GM12878 (cell line): ENCODE measurements around the gene RNASE7. TPM values are rescaled to one million over a fixed set of nuclear protein-coding genes. Genes with fewer than 3 reads are reported as not detected.

Experiments
- ATAC-seq: fragments of 200-7000 bp; cut with Tn5 transposase; 3 replicates; pipeline ENCODE4 v1.9.1; 2020; ENCODE audit warnings: mild to moderate bottlenecking, moderate library complexity
- BruUV-seq: library from RNA; stranded (reverse); fragments of 400-500 nt; replicated peaks from 2 replicates; lab custom pipeline; 2021; lab: Mats Ljungman, UMichigan
- CTCF ChIA-PET: fragments of 300-600 bp; sonication (Branson Sonifier 250); formaldehyde crosslinking; extraction: SDS; loops from one replicate; lab custom pipeline; 2021; ENCODE audit warnings: inconsistent platforms; lab: Yijun Ruan, JAX
- POLR2A ChIA-PET: fragments of 350-600 bp; formaldehyde crosslinking; extraction: SDS; loops from one replicate; lab custom pipeline; 2021; ENCODE audit warnings: inconsistent platforms; lab: Charles Lee
- RAD21 ChIA-PET: fragments of 300-600 bp; sonication (Branson Sonifier 250); formaldehyde crosslinking; loops from one replicate; lab custom pipeline; 2023; ENCODE audit warnings: antibody characterized with exemption; ENCODE audit not compliant: unreplicated experiment; lab: Charles Lee
- SMC1A ChIA-PET: fragments of 300-600 bp; sonication (Branson Sonifier 250); formaldehyde crosslinking; loops from one replicate; lab custom pipeline; 2023; ENCODE audit not compliant: unreplicated experiment, uncharacterized antibody; lab: Charles Lee
- DNase-seq: peaks from one replicate; pipeline ENCODE4 v3.0.0-alpha.2; 2011; ENCODE audit warnings: low read depth, low spot score
- FAIRE-seq: peaks from 3 replicates; lab custom pipeline; 2011; peaks lifted over from hg19 to GRCh38; lab: Jason Lieb, UNC
- H2AFZ ChIP-seq: 2 replicates; pipeline ENCODE4 v1.6.0; 2011; ENCODE audit warnings: low read depth, low read length, control low read depth; ENCODE audit not compliant: control insufficient read depth
- H3K27ac ChIP-seq: 2 replicates; pipeline ENCODE4 v1.5.1; 2011; ENCODE audit warnings: control low read depth; ENCODE audit not compliant: control insufficient read depth, insufficient read depth
- H3K27me3 ChIP-seq, 2 experiments: replicated peaks in 1 of 2; 2 replicates each; pipeline versions ENCODE4 v1.6.0 to v1.6.1; 2011; ENCODE audit warnings: low read length in 1 of 2; ENCODE audit not compliant: control insufficient read depth in 2 of 2, insufficient read depth in 2 of 2
- H3K36me3 ChIP-seq, 2 experiments: 2 replicates each; pipeline ENCODE4 v1.5.1; 2011; ENCODE audit warnings: low read length in 1 of 2; ENCODE audit not compliant: control insufficient read depth in 2 of 2, insufficient read depth in 2 of 2
- H3K4me1 ChIP-seq: 2 replicates; pipeline ENCODE4 v1.6.1; 2011; ENCODE audit warnings: mild to moderate bottlenecking, low read length, moderate library complexity, mixed read lengths; ENCODE audit not compliant: control insufficient read depth, insufficient read depth
- H3K4me2 ChIP-seq: 2 replicates; pipeline ENCODE4 v1.6.0; 2011; ENCODE audit warnings: control low read depth; ENCODE audit not compliant: control insufficient read depth, insufficient read depth
- H3K4me3 ChIP-seq: fragments of 200-600 bp; sonication (generic); 2 replicates; pipeline ENCODE4 v1.5.1; 2016
- H3K79me2 ChIP-seq: 2 replicates; pipeline ENCODE4 v1.6.0; 2011; ENCODE audit warnings: low read length; ENCODE audit not compliant: control insufficient read depth, insufficient read depth
- H3K9ac ChIP-seq: 2 replicates; pipeline ENCODE4 v1.8.0; 2011; ENCODE audit warnings: low read length, control low read depth, mixed read lengths; ENCODE audit not compliant: control insufficient read depth, insufficient read depth
- H3K9me3 ChIP-seq: replicated peaks from 3 replicates; pipeline ENCODE4 v1.5.1; 2011; ENCODE audit warnings: mild to moderate bottlenecking, low read length; ENCODE audit not compliant: control insufficient read depth, insufficient read depth
- H4K20me1 ChIP-seq: 2 replicates; pipeline ENCODE4 v1.6.0; 2011; ENCODE audit not compliant: control insufficient read depth, insufficient read depth
- ATF2 ChIP-seq: IDR thresholded peaks from 2 replicates; pipeline ENCODE4 v1.6.1; 2012; ENCODE audit warnings: low read length, inconsistent platforms
- BCL11A ChIP-seq: IDR thresholded peaks from 2 replicates; pipeline ENCODE4 v1.6.1; 2011; ENCODE audit warnings: low read depth, low read length
- BCL3 ChIP-seq: IDR thresholded peaks from 2 replicates; pipeline ENCODE4 v1.6.1; 2011; ENCODE audit warnings: borderline replicate concordance, low read depth, mild to moderate bottlenecking, moderate library complexity, low read length; ENCODE audit not compliant: insufficient read depth, poor library complexity, severe bottlenecking
- CHD2 ChIP-seq: IDR thresholded peaks from 2 replicates; pipeline ENCODE4 v1.6.1; 2011; ENCODE audit warnings: low read depth, low read length, improper control_type of control experiment, borderline replicate concordance
- DPF2 ChIP-seq: fragments of 450-650 bp; IDR thresholded peaks from 2 replicates; pipeline ENCODE4 v1.6.1; 2017; ENCODE audit warnings: mild to moderate bottlenecking
- FOS ChIP-seq: IDR thresholded peaks from 3 replicates; pipeline ENCODE4 v1.6.1; 2011; ENCODE audit warnings: borderline replicate concordance; ENCODE audit not compliant: insufficient read length; ENCODE audit errors: extremely low read depth
- HDAC6 ChIP-seq: fragments of 200-600 bp; sonication (generic); IDR thresholded peaks from one replicate; pipeline ENCODE4 v1.8.0; 2017; ENCODE audit warnings: antibody characterized with exemption; ENCODE audit not compliant: unreplicated experiment
- NFIC ChIP-seq: IDR thresholded peaks from 2 replicates; pipeline ENCODE4 v1.6.1; 2012; ENCODE audit warnings: low read depth, mild to moderate bottlenecking, inconsistent platforms, low read length, moderate library complexity
- NR2C1 ChIP-seq: fragments of 450-650 bp; IDR thresholded peaks from 2 replicates; pipeline ENCODE4 v1.6.1; 2017; ENCODE audit warnings: antibody characterized with exemption, mild to moderate bottlenecking, moderate library complexity
- NRF1 ChIP-seq: conservative IDR thresholded peaks from 2 replicates; pipeline ENCODE4 v1.6.1; 2011; ENCODE audit warnings: mild to moderate bottlenecking, low read depth, low read length, improper control_type of control experiment
- RBBP5 ChIP-seq: fragments of 200-600 bp; sonication (generic); conservative IDR thresholded peaks from 2 replicates; pipeline ENCODE4 v1.6.1; 2016
- SP1 ChIP-seq: IDR thresholded peaks from one replicate; pipeline ENCODE4 v1.6.1; 2011; ENCODE audit warnings: low read depth, low read length
- SRF ChIP-seq, 2 experiments: IDR thresholded peaks; 2 replicates each; pipeline ENCODE4 v1.6.1; 2011; ENCODE audit warnings: low read depth in 2 of 2, low read length in 2 of 2, mild to moderate bottlenecking in 1 of 2, moderate library complexity in 1 of 2
- STAT3 ChIP-seq: IDR thresholded peaks from 2 replicates; pipeline ENCODE4 v1.6.1; 2011; ENCODE audit warnings: low read depth, low read length, improper control_type of control experiment
- TCF7 ChIP-seq: IDR thresholded peaks from 2 replicates; pipeline ENCODE4 v1.6.1; 2014; ENCODE audit warnings: antibody characterized with exemption, borderline replicate concordance
- ZBTB11 ChIP-seq: fragments of 450-650 bp; formaldehyde crosslinking; IDR thresholded peaks from 2 replicates; pipeline ENCODE4 v1.5.0; 2022; ENCODE audit warnings: mild to moderate bottlenecking, missing genetic modification characterization
- ZNF24 ChIP-seq: fragments of 450-650 bp; IDR thresholded peaks from 2 replicates; pipeline ENCODE4 v1.6.1; 2017; ENCODE audit warnings: antibody characterized with exemption, mild to moderate bottlenecking
- ZNF622 ChIP-seq: fragments of 450-650 bp; IDR thresholded peaks from 2 replicates; pipeline ENCODE4 v1.6.1; 2017; ENCODE audit warnings: mild to moderate bottlenecking, inconsistent platforms
- WGBS: methylation state at CpG from one replicate; pipeline ENCODE4 v1.1.6; 2016; ENCODE audit warnings: low lambda C conversion rate; ENCODE audit not compliant: insufficient replicate concordance, insufficient coverage; ENCODE audit errors: missing lambda C conversion rate; 5-methylcytosine and 5-hydroxymethylcytosine counted together
- in situ Hi-C: fragments of 300-500 bp; cut with MboI; formaldehyde crosslinking; loops from 9 replicates; pipeline ENCODE4 v1.14.3; 2018; ENCODE audit warnings: mixed read lengths
- intact Hi-C: fragments of 100-400 bp; cut with micrococcal nuclease; formaldehyde crosslinking; loops from one replicate; pipeline ENCODE4 v1.14.2; 2022; ENCODE audit not compliant: unreplicated experiment
- polyA plus RNA-seq, 11 experiments: library from polyadenylated mRNA; depleted of rRNA in 4 of 11; unstranded in 6 of 11; stranded (reverse) in 5 of 11; fragments of >200 nt; fragmentation: Nextera tagmentation in 4 of 11; fragmentation: Illumina TruSeq in 1 of 11; extraction: Ambion mirVana in 4 of 11; extraction: Trizol in 1 of 11; gene quantifications; 1 replicate in 1 of 11; 2 replicates in 10 of 11; pipeline versions ENCODE4 v1.2.1 to v1.2.3, GENCODE V29; 2011 to 2016; ENCODE audit warnings: inconsistent platforms in 2 of 11, missing spikeins in 2 of 11, low read depth in 1 of 11
- total RNA-seq, 4 experiments: library from RNA; depleted of rRNA in 3 of 4; stranded (reverse); fragments of >200 nt in 3 of 4; fragmentation: Illumina TruSeq in 1 of 4; extraction: Trizol in 1 of 4; gene quantifications; 2 replicates each; pipeline versions ENCODE4 v1.2.1 to v1.2.3, GENCODE V29; 2013 to 2021

Gene RNASE7
- total and polyA plus RNA-seq, 10 of the 15 experiments (the other 5 are each of a cell fraction or from before 2014, with no cell fraction given), result not detected

GRCh38 chr14:21025371-21026273 is 16.5 kb upstream of the RNASE7 start:
- H3K36me3 ChIP-seq, result no peaks in the 10 kb centered on the region
- TF ChIP-seq ZNF24 (no peak), DPF2 (no peak), SP1 (no peak), ATF2 (no peak), NR2C1 (no peak), ZBTB11 (CRISPR knock-in tag) (no peak), BCL11A (no peak), NRF1 (no peak), FOS (no peak), HDAC6 (no peak), RBBP5 (no peak), NFIC (no peak), STAT3 (no peak), CHD2 (no peak), SRF (IDR thresholded peaks at IDR 0.05; ENCODE audit: low read depth in 2 of 2, low read length in 2 of 2) (no peak), BCL3 (no peak), TCF7 (no peak), ZNF622 (no peak)
- CTCF ChIA-PET, result interaction anchor here (0.6 to 1.2 kb wide), 2 partner anchors 11 to 65 kb away, joined by 3 to 6 read pairs; no protein-coding TSS in a partner anchor
- no peak overlapping the region for H2AFZ ChIP-seq
- intact Hi-C loops, result no loop called here
- H3K9ac ChIP-seq, result no peak overlapping the region
- FAIRE-seq, result no peak
- RAD21 ChIA-PET, result no interaction called here
- POLR2A ChIA-PET, result interaction anchor here (0.6 kb wide), 1 partner anchor 179 kb away, joined by 4 read pairs; no protein-coding TSS in a partner anchor
- no peaks in the 10 kb centered on the region for H3K79me2 ChIP-seq
- H4K20me1 ChIP-seq, result no peaks in the 10 kb centered on the region
- H3K4me3 ChIP-seq, result no peak overlapping the region
- H3K27ac ChIP-seq, result no peak overlapping the region
- ATAC-seq, result no peak
- BruUV-seq, result no TSS peak
- peaks cover 4% of the 10 kb centered on the region; the same call in 1 of the 2 replicates for H3K4me1 ChIP-seq
- 13% methylated on average over 45 of the region's 58 CpGs for WGBS
- no peak for DNase-seq
- no peaks in the 10 kb centered on the region for H3K9me3 ChIP-seq
- peak overlapping the region; percentile 9; the same call in 1 of the 2 replicates for H3K4me2 ChIP-seq
- SMC1A ChIA-PET, result interaction anchor here (1.6 kb wide), 1 partner anchor 11 kb away, joined by 3 read pairs; no protein-coding TSS in a partner anchor
- in situ Hi-C loops, result no loop called here
- peaks cover 15 to 20% of the 10 kb centered on the region in 2 experiments for H3K27me3 ChIP-seq
